HepG2 (cell line): ENCODE measurements around the gene ZNF443. TPM values are rescaled to one million over a fixed set of nuclear protein-coding genes. Genes with fewer than 3 reads are reported as not detected.

ENCODE experiments used
- polyA plus RNA-seq, 8 experiments: library from polyadenylated mRNA; depleted of rRNA in 3 of 8; stranded (reverse) in 7 of 8; unstranded in 1 of 8; fragments of >200 nt; fragmentation: Illumina TruSeq in 4 of 8; extraction: Trizol in 4 of 8; gene quantifications; 2 replicates each; pipeline versions ENCODE4 v1.2.1 to v1.2.3, GENCODE V29; 2011 to 2016; ENCODE audit warnings: low read depth in 4 of 8, missing spikeins in 1 of 8, mixed read lengths in 1 of 8; ENCODE audit not compliant: insufficient read depth in 1 of 8
- total RNA-seq, 5 experiments: library from RNA; depleted of rRNA; stranded (reverse); fragments of >200 nt; fragmentation: Illumina TruSeq; extraction: Trizol; gene quantifications; 2 replicates each; pipeline ENCODE4 v1.2.3, GENCODE V29; 2016; ENCODE audit warnings: low read depth in 1 of 5

The ZNF443 gene
- total and polyA plus RNA-seq, 2 of the 13 experiments (the other 11 are each of a cell fraction or from before 2014, with no cell fraction given), result 3.6 to 19.0 TPM

Other genes starting within 250 kb of the ZNF443 start
- 15.7 and 16.6 TPM in 2 replicates for gene ZNF44, start 146.1 kb downstream of the ZNF443 start, total RNA-seq (2016; rRNA removed; fragmentation: Illumina TruSeq; extraction: Trizol)
- 6.6 and 6.9 TPM in 2 replicates for gene ZNF44, start 146.1 kb downstream of the ZNF443 start, polyA plus RNA-seq (2011; rRNA removed)
- 19.5 and 26.3 TPM in 2 replicates for gene ZNF563, start 107.4 kb downstream of the ZNF443 start, total RNA-seq (2016; rRNA removed; fragmentation: Illumina TruSeq; extraction: Trizol)
- 7.1 and 7.5 TPM in 2 replicates for gene ZNF563, start 107.4 kb downstream of the ZNF443 start, polyA plus RNA-seq (2011; rRNA removed)
- gene ZNF442, start 75.3 kb downstream of the ZNF443 start, total RNA-seq (2016; rRNA removed; fragmentation: Illumina TruSeq; extraction: Trizol), result 6.0 and 8.6 TPM in 2 replicates
- 0.57 and 1.0 TPM in 2 replicates for gene ZNF442, start 75.3 kb downstream of the ZNF443 start, polyA plus RNA-seq (2011; rRNA removed)
- gene ZNF799, start 39.8 kb downstream of the ZNF443 start, total RNA-seq (2016; rRNA removed; fragmentation: Illumina TruSeq; extraction: Trizol), result 17.9 and 27.0 TPM in 2 replicates
- gene ZNF799, start 39.8 kb downstream of the ZNF443 start, polyA plus RNA-seq (2011; rRNA removed), result 4.7 and 7.7 TPM in 2 replicates
- 3.9 and 4.7 TPM in 2 replicates for gene ZNF709, start 43.8 kb upstream of the ZNF443 start, total RNA-seq (2016; rRNA removed; fragmentation: Illumina TruSeq; extraction: Trizol)
- 1.0 and 1.5 TPM in 2 replicates for gene ZNF709, start 43.8 kb upstream of the ZNF443 start, polyA plus RNA-seq (2011; rRNA removed)
- gene ZNF564, start 110.5 kb upstream of the ZNF443 start, total RNA-seq (2016; rRNA removed; fragmentation: Illumina TruSeq; extraction: Trizol), result 11.1 and 11.2 TPM in 2 replicates
- gene ZNF564, start 110.5 kb upstream of the ZNF443 start, polyA plus RNA-seq (2011; rRNA removed), result 2.3 and 2.4 TPM in 2 replicates
- gene ZNF490, start 169.8 kb upstream of the ZNF443 start, total RNA-seq (2016; rRNA removed; fragmentation: Illumina TruSeq; extraction: Trizol), result 2.9 and 5.2 TPM in 2 replicates
- gene ZNF490, start 169.8 kb upstream of the ZNF443 start, polyA plus RNA-seq (2011; rRNA removed), result 1.2 and 1.3 TPM in 2 replicates
- 17.4 and 21.3 TPM in 2 replicates for gene ZNF791, start 169.9 kb upstream of the ZNF443 start, total RNA-seq (2016; rRNA removed; fragmentation: Illumina TruSeq; extraction: Trizol)
- 10.1 and 12.8 TPM in 2 replicates for gene ZNF791, start 169.9 kb upstream of the ZNF443 start, polyA plus RNA-seq (2011; rRNA removed)
- 10.8 and 23.8 TPM in 2 replicates for gene MAN2B1, start 225.7 kb upstream of the ZNF443 start, total RNA-seq (2016; rRNA removed; fragmentation: Illumina TruSeq; extraction: Trizol)
- gene MAN2B1, start 225.7 kb upstream of the ZNF443 start, polyA plus RNA-seq (2011; rRNA removed), result 23.6 and 31.8 TPM in 2 replicates
- gene WDR83, start 225.8 kb upstream of the ZNF443 start, total RNA-seq (2016; rRNA removed; fragmentation: Illumina TruSeq; extraction: Trizol), result 9.9 and 10.7 TPM in 2 replicates
- gene WDR83, start 225.8 kb upstream of the ZNF443 start, polyA plus RNA-seq (2011; rRNA removed), result 4.5 and 5.4 TPM in 2 replicates
- gene DHPS, start 240.9 kb upstream of the ZNF443 start, total RNA-seq (2016; rRNA removed; fragmentation: Illumina TruSeq; extraction: Trizol), result 34.8 and 43.3 TPM in 2 replicates
- gene DHPS, start 240.9 kb upstream of the ZNF443 start, polyA plus RNA-seq (2011; rRNA removed), result 84.3 and 84.6 TPM in 2 replicates
- gene GNG14, start 247.0 kb upstream of the ZNF443 start, total RNA-seq (2016; rRNA removed; fragmentation: Illumina TruSeq; extraction: Trizol), result not detected in 2 replicates
- gene GNG14, start 247.0 kb upstream of the ZNF443 start, polyA plus RNA-seq (2011; rRNA removed), result not detected in 2 replicates